NCI-H510A (cell line): ENCODE measurements around the gene AJAP1.

Experiments
- DNase-seq: peaks from one replicate; lab custom pipeline; 2025; lab: John Stamatoyannopoulos, UW

AJAP1 gene

GRCh38 chr1:4771721-4772120 is 117.3 kb downstream of the AJAP1 start:
- DNase-seq, result no peak

GRCh38 chr1:4772294-4773010 is 118.0 kb downstream of the AJAP1 start:
- DNase-seq, result no peak

- DNase-seq, result no peak
Measured at GRCh38 chr1:4773226-4773625, 118.8 kb downstream of the AJAP1 start.

GRCh38 chr1:4775506-4775905 is 121.1 kb downstream of the AJAP1 start:
- no peak for DNase-seq

- no peak for DNase-seq
Measured at GRCh38 chr1:4778056-4778455, 123.6 kb downstream of the AJAP1 start.

- DNase-seq, result no peak
Measured at GRCh38 chr1:4781646-4782045, 127.2 kb downstream of the AJAP1 start.

- DNase-seq, result no peak
Measured at GRCh38 chr1:4784761-4785160, 130.4 kb downstream of the AJAP1 start.

- DNase-seq, result no peak
Measured at GRCh38 chr1:4786055-4786454, 131.6 kb downstream of the AJAP1 start.

GRCh38 chr1:4787551-4787950 is 133.1 kb downstream of the AJAP1 start:
- DNase-seq, result no peak

GRCh38 chr1:4792565-4792964 is 138.2 kb downstream of the AJAP1 start:
- no peak for DNase-seq

- no peak for DNase-seq
Measured at GRCh38 chr1:4794020-4794780, 139.8 kb downstream of the AJAP1 start.

- no peak for DNase-seq
Measured at GRCh38 chr1:4796161-4797015, 142.0 kb downstream of the AJAP1 start.

GRCh38 chr1:4797016-4797410 is 142.6 kb downstream of the AJAP1 start:
- DNase-seq, result no peak

- no peak for DNase-seq
Measured at GRCh38 chr1:4797429-4797828, 143.0 kb downstream of the AJAP1 start.

GRCh38 chr1:4801192-4801924 is 146.9 kb downstream of the AJAP1 start:
- DNase-seq, result no peak

GRCh38 chr1:4802024-4802423 is 147.6 kb downstream of the AJAP1 start:
- no peak for DNase-seq

GRCh38 chr1:4803335-4803734 is 148.9 kb downstream of the AJAP1 start:
- DNase-seq, result no peak

GRCh38 chr1:4805987-4806386 is 151.6 kb downstream of the AJAP1 start:
- no peak for DNase-seq

- DNase-seq, result no peak
Measured at GRCh38 chr1:4820543-4820942, 166.1 kb downstream of the AJAP1 start.

GRCh38 chr1:4825800-4826450 is 171.5 kb downstream of the AJAP1 start:
- no peak for DNase-seq

- no peak for DNase-seq
Measured at GRCh38 chr1:4830707-4831106, 176.3 kb downstream of the AJAP1 start.
